ENCODE data around the gene IQCH. TPM values are rescaled to one million over a fixed set of nuclear protein-coding genes. Genes with fewer than 3 reads are reported as not detected.

IQCH gene
- total and polyA plus RNA-seq, 2 experiments from 2014 or later = 2.1 to 4.1 TPM

DNA sequence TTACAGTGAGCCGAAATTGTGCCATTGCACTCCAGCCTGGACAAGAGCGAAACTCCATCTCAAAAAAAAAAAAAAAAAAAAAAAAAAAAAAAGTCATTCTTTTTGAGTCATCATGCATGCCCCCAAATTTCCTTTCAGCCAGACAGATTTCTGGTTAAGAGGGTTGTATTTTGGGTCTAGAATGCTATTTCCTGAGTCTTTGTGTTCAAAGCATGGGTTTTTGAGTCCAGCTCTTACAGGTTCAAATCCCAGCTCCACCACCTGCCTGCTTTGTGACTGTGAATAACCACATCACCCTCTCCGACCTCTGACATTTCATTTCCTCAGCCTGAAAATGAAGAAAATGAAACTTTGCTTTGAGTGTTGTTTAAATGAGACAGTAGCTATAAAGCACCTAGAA is 257.0 kb downstream of the IQCH start:
- in situ Hi-C loops (cut with MboI) = no loop called here
- no peaks in the 10 kb centered on the region for H4K20me1 ChIP-seq (ENCODE audit: insufficient read depth)
- H3K27me3 ChIP-seq (replicated peaks; ENCODE audit: insufficient read depth) = no peaks in the 10 kb centered on the region
- DNase-seq = peak; percentile 33
- no peaks in the 10 kb centered on the region for H3K9me3 ChIP-seq (ENCODE audit: low read depth)
- peaks cover 34% of the 10 kb centered on the region for H3K4me1 ChIP-seq (ENCODE audit: insufficient read depth)
- no peak overlapping the region for H3K9ac ChIP-seq
- peak overlapping the region; percentile 8 for H3K4me2 ChIP-seq (ENCODE audit: unreplicated experiment)
- TF ChIP-seq EZH2phosphoT487 (IDR thresholded peaks at IDR 0.05; ENCODE audit: insufficient read depth, low read depth) (no peak), EZH2 (IDR thresholded peaks at IDR 0.05; ENCODE audit: insufficient read depth, poor library complexity, severe bottlenecking) (no peak)
- no peaks in the 10 kb centered on the region for H3K36me3 ChIP-seq (ENCODE audit: low read depth)
- H3K79me2 ChIP-seq (ENCODE audit: insufficient read depth) = no peaks in the 10 kb centered on the region
- no peaks in the 10 kb centered on the region for H3K9me2 ChIP-seq (ENCODE audit: insufficient read depth)
- WGBS, 2 experiments (ENCODE audit: low coverage in 1 of 2, low lambda C conversion rate in 2 of 2, missing lambda C conversion rate in 2 of 2) = 81 to 83% methylated on average over 2 to 3 of the region's 3 CpGs
- H3K27ac ChIP-seq = peak overlapping the region; percentile 72
- peaks cover 25% of the 10 kb centered on the region for H3F3A ChIP-seq (ENCODE audit: insufficient read depth)
- H2AFZ ChIP-seq = peak overlapping the region; percentile 3; the same call in 1 of the 2 replicates
- H3K4me3 ChIP-seq = no peak overlapping the region

DNA sequence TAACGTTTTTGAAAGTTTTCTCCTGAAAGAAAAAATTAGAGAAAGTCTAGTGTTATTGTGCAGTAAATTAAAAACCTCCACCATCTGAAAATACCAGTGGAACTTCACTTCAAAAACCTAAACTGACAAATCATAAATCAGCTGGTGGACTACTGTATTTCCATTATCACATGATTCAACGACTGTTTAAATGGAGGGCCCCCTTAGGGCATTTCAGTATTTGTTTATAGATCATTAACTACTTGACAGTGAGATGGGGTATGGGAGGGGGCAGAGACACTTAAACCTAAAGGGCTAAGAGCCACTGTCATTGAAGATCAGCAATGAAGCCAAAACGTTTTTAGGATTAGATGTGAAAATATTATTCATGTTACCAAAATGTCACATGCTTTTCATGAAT is 257.6 kb downstream of the IQCH start:
- Histone ChIP-seq H2AFZ (peak overlapping the region; percentile 3; the same call in 1 of the 2 replicates), H3K79me2 (ENCODE audit: insufficient read depth) (no peaks in the 10 kb centered on the region), H3K9me3 (ENCODE audit: low read depth) (no peaks in the 10 kb centered on the region), H3K4me1 (ENCODE audit: insufficient read depth) (peaks cover 33% of the 10 kb centered on the region), H3K9ac (no peak overlapping the region), H3K4me3 (no peak overlapping the region), H4K20me1 (ENCODE audit: insufficient read depth) (no peaks in the 10 kb centered on the region), H3K27ac (peak overlapping the region; percentile 72; the same call in 1 of the 2 replicates), H3K9me2 (ENCODE audit: insufficient read depth) (no peaks in the 10 kb centered on the region), H3F3A (ENCODE audit: insufficient read depth) (peaks cover 25% of the 10 kb centered on the region), H3K36me3 (ENCODE audit: low read depth) (no peaks in the 10 kb centered on the region), H3K4me2 (ENCODE audit: unreplicated experiment) (no peak overlapping the region), H3K27me3 (replicated peaks; ENCODE audit: insufficient read depth) (no peaks in the 10 kb centered on the region)
- in situ Hi-C loops (cut with MboI) = no loop called here
- TF ChIP-seq EZH2 (IDR thresholded peaks at IDR 0.05; ENCODE audit: insufficient read depth, poor library complexity, severe bottlenecking) = no peak
- TF ChIP-seq EZH2phosphoT487 (IDR thresholded peaks at IDR 0.05; ENCODE audit: insufficient read depth, low read depth) = no peak
- DNase-seq = no peak
- WGBS, 2 experiments (ENCODE audit: low coverage in 1 of 2, low lambda C conversion rate in 2 of 2, missing lambda C conversion rate in 2 of 2) = 60 to 67% methylated on average over 3 of the region's 3 CpGs

DNA sequence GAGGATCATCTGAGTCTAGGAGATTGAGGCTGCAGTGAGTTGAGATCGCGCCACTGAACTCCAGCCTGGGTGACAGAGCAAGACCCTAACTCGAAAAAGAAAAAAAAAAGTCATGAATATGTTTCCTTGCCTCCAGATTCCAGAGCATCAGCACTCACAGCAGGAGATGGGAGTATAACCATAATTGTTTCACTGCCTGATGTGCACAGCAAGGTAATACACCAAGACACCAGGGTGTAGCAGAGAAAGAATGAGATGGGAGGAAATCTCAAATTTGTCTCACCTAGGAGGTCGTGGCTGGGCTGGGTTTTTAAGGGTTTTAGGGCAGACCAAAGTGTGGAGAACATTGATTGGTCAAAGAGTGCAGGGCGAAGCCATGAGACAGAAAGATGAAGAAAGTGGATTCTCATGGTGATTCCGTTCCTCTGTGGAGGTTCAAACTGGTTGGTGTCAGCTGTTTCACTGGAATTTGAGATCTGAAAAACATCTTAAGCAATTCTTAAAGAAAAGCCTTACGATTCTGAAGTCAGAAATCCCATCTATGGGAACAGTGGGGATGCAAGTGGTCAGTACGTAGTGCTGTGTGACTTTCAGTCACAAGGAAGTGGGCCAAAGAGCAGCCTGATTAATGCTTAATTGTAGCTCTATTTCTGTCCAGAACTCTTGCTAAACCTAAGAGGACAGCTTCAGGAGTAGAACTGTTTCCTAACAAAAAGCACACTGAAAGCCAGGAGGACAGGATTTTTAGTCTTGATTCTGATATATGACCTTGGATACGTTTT is 258.5 kb downstream of the IQCH start:
- H3F3A ChIP-seq (ENCODE audit: insufficient read depth) = peaks cover 25% of the 10 kb centered on the region
- no peaks in the 10 kb centered on the region for H3K27me3 ChIP-seq (replicated peaks; ENCODE audit: insufficient read depth)
- H3K4me3 ChIP-seq = no peak overlapping the region
- DNase-seq = no peak
- no peak overlapping the region for H3K4me2 ChIP-seq (ENCODE audit: unreplicated experiment)
- H3K4me1 ChIP-seq (ENCODE audit: insufficient read depth) = peaks cover 29% of the 10 kb centered on the region
- WGBS, 2 experiments (ENCODE audit: low coverage in 1 of 2, low lambda C conversion rate in 2 of 2, missing lambda C conversion rate in 2 of 2) = 78 to 79% methylated on average over 9 of the region's 9 CpGs
- no peaks in the 10 kb centered on the region for H4K20me1 ChIP-seq (ENCODE audit: insufficient read depth)
- H3K27ac ChIP-seq = no peak overlapping the region
- H3K36me3 ChIP-seq (ENCODE audit: low read depth) = no peaks in the 10 kb centered on the region; the same call in 1 of the 2 replicates
- H3K79me2 ChIP-seq (ENCODE audit: insufficient read depth) = no peaks in the 10 kb centered on the region
- TF ChIP-seq EZH2 (IDR thresholded peaks at IDR 0.05; ENCODE audit: insufficient read depth, poor library complexity, severe bottlenecking) (no peak), EZH2phosphoT487 (IDR thresholded peaks at IDR 0.05; ENCODE audit: insufficient read depth, low read depth) (no peak)
- no peaks in the 10 kb centered on the region for H3K9me3 ChIP-seq (ENCODE audit: low read depth)
- H3K9me2 ChIP-seq (ENCODE audit: insufficient read depth) = no peaks in the 10 kb centered on the region
- H2AFZ ChIP-seq = no peak overlapping the region
- in situ Hi-C loops (cut with MboI) = no loop called here
- no peak overlapping the region for H3K9ac ChIP-seq

DNA sequence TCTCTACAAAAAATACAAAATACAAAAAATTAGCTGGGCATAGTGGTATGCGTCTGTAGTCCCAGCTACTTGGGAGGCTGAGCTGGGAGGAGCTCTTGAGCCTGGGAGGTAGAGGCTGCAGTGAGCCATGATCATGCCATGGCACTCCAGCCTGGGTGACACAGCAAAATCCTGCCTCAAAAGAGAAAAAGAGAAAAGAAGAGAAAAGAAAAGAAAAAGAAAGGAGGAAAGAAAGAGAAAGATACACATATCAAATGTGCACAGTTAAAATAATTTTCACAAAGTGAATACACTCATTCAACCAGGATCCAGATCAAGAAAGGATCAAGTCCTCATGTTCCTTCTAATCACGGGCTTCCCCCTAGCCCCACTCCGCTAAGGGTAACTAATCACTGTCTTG is 260.5 kb downstream of the IQCH start:
- H3K36me3 ChIP-seq (ENCODE audit: low read depth) = no peaks in the 10 kb centered on the region; the same call in 1 of the 2 replicates
- H4K20me1 ChIP-seq (ENCODE audit: insufficient read depth) = no peaks in the 10 kb centered on the region
- no peak for DNase-seq
- no peak for TF ChIP-seq EZH2 (IDR thresholded peaks at IDR 0.05; ENCODE audit: insufficient read depth, poor library complexity, severe bottlenecking)
- no peak for TF ChIP-seq EZH2phosphoT487 (IDR thresholded peaks at IDR 0.05; ENCODE audit: insufficient read depth, low read depth)
- no peaks in the 10 kb centered on the region for H3K9me3 ChIP-seq (ENCODE audit: low read depth)
- 99% methylated on average over 3 of the region's 3 CpGs for WGBS, 2 experiments (ENCODE audit: low coverage in 1 of 2, low lambda C conversion rate in 2 of 2, missing lambda C conversion rate in 2 of 2)
- no peaks in the 10 kb centered on the region for H3K27me3 ChIP-seq (replicated peaks; ENCODE audit: insufficient read depth)
- no peak overlapping the region for H3K9ac ChIP-seq
- H3K4me3 ChIP-seq = no peak overlapping the region
- in situ Hi-C loops (cut with MboI) = no loop called here
- no peaks in the 10 kb centered on the region for H3K79me2 ChIP-seq (ENCODE audit: insufficient read depth)
- H3F3A ChIP-seq (ENCODE audit: insufficient read depth) = peaks cover 24% of the 10 kb centered on the region
- H3K9me2 ChIP-seq (ENCODE audit: insufficient read depth) = no peaks in the 10 kb centered on the region
- H3K4me1 ChIP-seq (ENCODE audit: insufficient read depth) = peaks cover 21% of the 10 kb centered on the region
- H3K27ac ChIP-seq = no peak overlapping the region
- no peak overlapping the region for H2AFZ ChIP-seq
- H3K4me2 ChIP-seq (ENCODE audit: unreplicated experiment) = no peak overlapping the region
